ENCODE data around the gene PCNX3.

The PCNX3 gene

GRCh38 chr11:65646288-65646957, 30.8 kb downstream of the PCNX3 start:
- H3K4me3 ChIP-seq (ENCODE audit: low read depth, low read length), result peak overlapping the region; percentile 54
- TF ChIP-seq, protein P1, sequence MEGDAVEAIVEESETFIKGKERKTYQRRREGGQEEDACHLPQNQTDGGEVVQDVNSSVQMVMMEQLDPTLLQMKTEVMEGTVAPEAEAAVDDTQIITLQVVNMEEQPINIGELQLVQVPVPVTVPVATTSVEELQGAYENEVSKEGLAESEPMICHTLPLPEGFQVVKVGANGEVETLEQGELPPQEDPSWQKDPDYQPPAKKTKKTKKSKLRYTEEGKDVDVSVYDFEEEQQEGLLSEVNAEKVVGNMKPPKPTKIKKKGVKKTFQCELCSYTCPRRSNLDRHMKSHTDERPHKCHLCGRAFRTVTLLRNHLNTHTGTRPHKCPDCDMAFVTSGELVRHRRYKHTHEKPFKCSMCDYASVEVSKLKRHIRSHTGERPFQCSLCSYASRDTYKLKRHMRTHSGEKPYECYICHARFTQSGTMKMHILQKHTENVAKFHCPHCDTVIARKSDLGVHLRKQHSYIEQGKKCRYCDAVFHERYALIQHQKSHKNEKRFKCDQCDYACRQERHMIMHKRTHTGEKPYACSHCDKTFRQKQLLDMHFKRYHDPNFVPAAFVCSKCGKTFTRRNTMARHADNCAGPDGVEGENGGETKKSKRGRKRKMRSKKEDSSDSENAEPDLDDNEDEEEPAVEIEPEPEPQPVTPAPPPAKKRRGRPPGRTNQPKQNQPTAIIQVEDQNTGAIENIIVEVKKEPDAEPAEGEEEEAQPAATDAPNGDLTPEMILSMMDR (IDR thresholded peaks at IDR 0.05; ENCODE audit: control insufficient read depth, extremely low read depth, insufficient read depth), result no peak
- DNase-seq (ENCODE audit: low read depth), result no peak

GRCh38 chr11:65646958-65647701, 31.6 kb downstream of the PCNX3 start:
- H3K4me3 ChIP-seq (ENCODE audit: low read depth, low read length), result peak overlapping the region; percentile 54
- DNase-seq (ENCODE audit: low read depth), result no peak
- TF ChIP-seq, protein P1 (IDR thresholded peaks at IDR 0.05; ENCODE audit: control insufficient read depth, extremely low read depth, insufficient read depth), result no peak

- no peak for DNase-seq (ENCODE audit: low read depth)
- no peak overlapping the region for H3K4me3 ChIP-seq (ENCODE audit: low read depth, low read length)
- TF ChIP-seq, protein P1 (IDR thresholded peaks at IDR 0.05; ENCODE audit: control insufficient read depth, extremely low read depth, insufficient read depth), result no peak
These were observed 33.5 kb downstream of the PCNX3 start for GRCh38 chr11:65648997-65649493.

GRCh38 chr11:65649656-65650546, 34.3 kb downstream of the PCNX3 start:
- H3K4me3 ChIP-seq (ENCODE audit: low read depth, low read length), result no peak overlapping the region

DNA sequence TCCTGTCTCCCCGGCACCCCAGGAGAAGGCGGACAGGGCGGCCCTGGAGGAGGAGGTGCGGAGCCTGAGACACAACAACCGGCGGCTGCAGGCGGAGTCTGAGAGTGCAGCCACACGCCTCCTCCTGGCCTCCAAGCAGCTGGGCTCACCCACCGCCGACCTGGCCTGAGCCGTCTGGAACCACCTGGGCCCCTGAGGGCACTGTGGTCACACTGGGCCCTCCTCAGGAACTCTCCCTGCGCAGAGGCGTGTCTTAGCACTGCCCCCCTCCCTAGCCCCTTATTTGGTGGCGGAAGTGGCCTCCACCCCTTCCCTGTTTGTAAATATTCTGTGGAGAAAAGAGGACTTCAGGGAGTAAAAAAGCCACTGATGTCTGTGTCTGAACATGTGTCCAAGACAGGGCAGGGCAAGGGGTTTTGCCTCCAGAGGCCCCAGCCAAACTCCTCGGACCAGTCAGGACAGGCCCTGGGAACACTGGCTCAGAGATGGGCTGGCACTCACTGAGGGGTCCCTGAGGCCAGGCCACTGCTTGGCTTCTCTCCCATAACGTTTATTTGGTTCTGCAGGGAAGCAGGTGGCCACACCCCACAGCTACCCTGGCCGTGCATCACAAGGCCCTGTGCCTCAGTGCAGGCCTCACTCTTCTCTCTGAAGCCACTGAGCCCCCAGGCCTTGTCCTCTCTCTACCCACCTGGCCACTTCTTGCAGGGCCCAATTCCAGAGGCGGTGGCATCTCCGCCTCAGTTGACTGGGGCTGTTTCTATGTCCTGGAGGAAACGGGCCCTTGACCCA, 35.2 kb downstream of the PCNX3 start:
- no peak for DNase-seq (ENCODE audit: low read depth)
- TF ChIP-seq, protein P1 (IDR thresholded peaks at IDR 0.05; ENCODE audit: control insufficient read depth, extremely low read depth, insufficient read depth), result no peak
- no peak overlapping the region for H3K4me3 ChIP-seq (ENCODE audit: low read depth, low read length)

More at GRCh38 chr11:65649656-65650546, 34.3 kb downstream of the PCNX3 start:
- no peak for DNase-seq (ENCODE audit: low read depth)
- TF ChIP-seq, protein P1 (IDR thresholded peaks at IDR 0.05; ENCODE audit: control insufficient read depth, extremely low read depth, insufficient read depth), result no peak

- H3K4me3 ChIP-seq (ENCODE audit: low read depth, low read length), result no peak overlapping the region
- TF ChIP-seq, protein P1 (IDR thresholded peaks at IDR 0.05; ENCODE audit: control insufficient read depth, extremely low read depth, insufficient read depth), result no peak
- no peak for DNase-seq (ENCODE audit: low read depth)
These were observed 35.7 kb downstream of the PCNX3 start for GRCh38 chr11:65651339-65651588.

All from LNCaP clone FGC (cell line).